Bladder microvascular endothelial cell (primary cell): ENCODE data around the gene ZNF181. TPM values are rescaled to one million over a fixed set of nuclear protein-coding genes. Genes with fewer than 3 reads are reported as not detected.

Experiments
- total RNA-seq: library from RNA; depleted of rRNA; stranded (reverse); fragments of >200 nt; gene quantifications from 2 replicates; pipeline ENCODE4 v1.2.3, GENCODE V29; 2014

ZNF181 gene
- 6.8 and 14.6 TPM in 2 replicates for total RNA-seq

GRCh38 chr19:34733746-34734536, at the start of gene ZNF181:
ZNF181 (plus strand) TSS chr19:34734243; CDS start chr19:34735038, 795 bp downstream.

DNA sequence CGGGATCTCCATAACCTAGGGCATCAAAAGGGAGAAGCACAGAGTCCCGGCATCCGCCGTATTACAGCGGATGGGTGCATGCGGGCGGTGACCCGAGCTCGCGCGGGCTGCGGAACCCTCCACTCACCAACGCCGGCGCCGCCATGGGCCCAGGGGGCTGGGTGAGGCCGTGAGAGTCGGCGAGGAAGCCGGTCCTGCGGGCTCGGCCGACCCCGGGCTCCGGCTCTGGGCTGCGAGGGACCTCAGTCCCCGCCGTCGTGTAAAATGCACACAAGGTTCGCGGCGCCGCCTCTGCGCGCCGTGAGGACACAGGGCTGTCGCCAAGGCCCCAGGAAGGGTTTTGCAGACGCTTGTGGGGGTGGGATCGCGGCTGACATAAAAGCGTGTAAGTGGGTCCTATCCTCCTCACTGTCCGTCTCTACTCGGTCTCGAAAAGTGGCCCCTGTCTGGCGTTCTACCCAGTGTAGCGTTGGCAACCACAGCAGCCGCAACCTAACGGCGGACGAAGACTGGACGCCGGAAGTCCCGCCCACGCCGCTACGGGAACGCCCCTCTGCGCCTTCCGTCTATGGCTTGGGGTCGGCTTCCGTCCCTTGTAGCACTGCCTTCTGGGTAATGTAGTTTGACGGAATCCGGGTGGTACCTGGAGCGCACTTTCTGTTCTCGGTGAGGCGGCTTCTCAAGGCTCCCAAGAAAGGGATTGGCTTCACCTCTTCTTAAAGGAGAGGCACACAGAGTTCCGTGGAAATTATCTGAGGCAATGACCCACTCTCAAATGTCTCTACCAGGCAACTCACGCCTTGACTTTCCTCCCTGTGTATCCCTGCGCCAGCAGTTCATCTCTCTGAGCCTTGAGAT, 38.9 kb downstream of the ZNF181 start, which contains the start of gene ZNF599:
ZNF599 (minus strand) TSS at position 519 of the 858 bp plus-strand sequence; CDS start at position 145, 374 bp downstream.

Other genes starting within 250 kb of the ZNF181 start
- 0.13 TPM in 1 of 2 replicates, not detected in the other for gene SCGB2B2, start 57.1 kb upstream of the ZNF181 start, total RNA-seq
- 7.4 and 20.2 TPM in 2 replicates for gene ZNF302, start 56.6 kb upstream of the ZNF181 start, total RNA-seq
- gene ZNF599, start 39.0 kb downstream of the ZNF181 start, total RNA-seq: 3.2 and 5.0 TPM in 2 replicates
- 3.6 and 4.8 TPM in 2 replicates for gene ZNF30, start 192.7 kb downstream of the ZNF181 start, total RNA-seq
- 29.6 and 51.1 TPM in 2 replicates for gene ZNF792, start 230.0 kb downstream of the ZNF181 start, total RNA-seq